GM12874 (cell line): ENCODE data around the gene GRB7.

Experiments
- CTCF ChIP-seq: IDR thresholded peaks from 2 replicates; pipeline ENCODE4 v1.5.1; 2011; ENCODE audit warnings: low read depth, mild to moderate bottlenecking, control low read depth, low read length, moderate library complexity; ENCODE audit not compliant: insufficient read depth

The GRB7 gene

GRCh38 chr17:39730095-39730921 is 7.4 kb upstream of the GRB7 start, which contains the start of gene MIEN1:
Gene MIEN1, minus strand, starts transcription at chr17:39730532. Its CDS starts 37 bp downstream, at chr17:39730495.
- peak; percentile 93 for TF ChIP-seq CTCF

GRCh38 chr17:39732586-39732985 is 5.2 kb upstream of the GRB7 start:
- no peak for TF ChIP-seq CTCF

GRCh38 chr17:39735882-39736281 is 1.9 kb upstream of the GRB7 start:
- TF ChIP-seq CTCF, result no peak

DNA sequence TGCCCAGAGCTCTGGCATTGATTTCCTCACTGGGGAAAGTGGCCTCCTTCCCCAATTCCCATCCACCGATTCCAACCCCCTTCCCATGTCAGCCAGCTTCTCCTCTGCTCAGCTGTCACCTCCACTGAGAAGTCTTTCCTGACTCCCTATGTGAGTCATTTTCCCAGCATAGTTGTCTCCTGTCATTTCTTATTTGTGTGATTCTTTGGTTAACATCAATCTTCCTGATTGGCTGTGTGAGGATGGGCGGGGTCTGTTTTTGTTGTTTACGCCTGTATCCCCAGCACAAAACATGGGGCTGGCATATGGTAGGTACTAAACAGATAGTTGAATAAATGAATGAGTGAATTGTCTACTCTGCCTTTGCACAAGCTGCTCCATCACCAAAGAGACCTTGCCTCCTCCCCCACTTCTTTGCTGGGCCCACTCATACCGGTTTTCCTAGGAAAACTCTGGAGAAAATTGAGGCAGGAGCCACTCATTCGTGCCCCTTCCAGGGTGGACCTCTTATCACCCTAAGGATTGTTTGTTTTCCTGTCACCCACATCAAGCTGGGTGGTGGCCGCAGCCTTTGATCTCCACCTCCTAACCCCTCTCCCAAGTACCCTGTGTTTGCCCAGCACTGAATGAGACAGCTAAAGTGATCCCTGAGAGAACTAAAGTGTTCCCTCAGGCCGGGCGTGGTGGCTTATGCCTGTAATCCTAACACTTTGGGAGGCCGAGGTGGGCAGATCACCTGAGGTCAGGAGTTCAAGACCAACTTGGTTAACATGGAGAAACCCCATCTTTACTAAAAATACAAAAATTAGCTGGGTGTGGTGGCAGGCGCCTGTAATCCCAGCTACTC is 1.2 kb upstream of the GRB7 start:
- no peak for TF ChIP-seq CTCF

DNA sequence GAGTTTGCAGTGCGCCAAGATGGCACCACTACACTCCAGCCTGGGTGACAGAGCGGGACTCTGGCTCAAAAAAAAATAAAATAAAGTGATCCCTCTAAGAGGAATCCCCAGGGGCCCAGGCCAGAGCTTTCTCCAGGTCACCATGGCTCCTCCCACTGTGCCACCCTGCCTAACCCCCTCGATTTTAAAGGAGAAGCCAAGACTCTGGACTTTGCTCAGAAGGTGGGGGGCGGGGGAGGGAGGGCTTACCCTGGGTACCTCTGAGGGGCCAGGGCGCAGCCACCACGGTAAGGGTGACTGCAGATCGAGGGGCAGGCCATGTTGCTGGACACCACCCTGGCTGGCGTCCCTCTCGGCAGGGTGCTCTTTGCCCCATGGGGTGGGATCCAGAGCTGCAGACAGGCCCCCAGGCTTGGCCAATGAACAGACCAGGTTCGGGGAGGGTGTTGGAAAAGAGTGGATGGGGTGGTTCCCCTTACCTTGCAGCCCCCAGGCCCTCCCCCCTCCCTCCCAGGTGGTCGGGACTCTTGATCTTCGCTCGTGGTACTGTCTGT is 455 bp upstream of the GRB7 start:
- TF ChIP-seq CTCF, result no peak

- TF ChIP-seq CTCF, result no peak
Measured at GRCh38 chr17:39738568-39738901, 797 bp downstream of the GRB7 start.
